ENCODE data around the gene GRM8.
"Not testable (repeated sequence)": the region's sequence is repeated elsewhere in the genome, so short reads cannot be mapped to it uniquely, and the experiment has no call there.

GRM8 gene

DNA sequence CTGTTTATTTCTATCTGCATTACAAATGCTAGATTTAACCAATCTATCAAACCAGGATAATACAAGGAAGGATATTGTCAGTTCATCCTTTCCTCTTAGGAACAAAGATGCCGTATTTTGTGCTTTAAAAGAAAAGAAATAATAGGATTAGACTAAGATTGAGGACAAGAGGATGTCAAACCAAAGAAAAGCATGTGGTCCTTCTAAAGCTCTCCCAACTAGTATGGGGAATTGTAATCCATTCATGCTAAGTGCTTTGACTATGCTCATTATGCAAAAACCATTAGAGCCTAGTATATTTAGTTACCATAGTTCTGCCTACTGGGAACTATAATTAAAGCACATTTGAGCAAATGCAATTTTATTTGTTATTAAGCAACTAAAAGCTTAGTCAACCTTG lies 280.2 kb downstream of the GRM8 start:
- in situ Hi-C loops (cut with MboI; ENCODE audit: low pct_unique_long_range_greater_than_20kb, low sequenced_read_pairs): no loop called here
- no peak for DNase-seq

- no peak for DNase-seq
- in situ Hi-C loops (cut with MboI; ENCODE audit: low pct_unique_long_range_greater_than_20kb, low sequenced_read_pairs): no loop called here
These were observed 293.1 kb downstream of the GRM8 start for GRCh38 chr7:126959649-126960048.

- no peak for DNase-seq
- in situ Hi-C loops (cut with MboI; ENCODE audit: low pct_unique_long_range_greater_than_20kb, low sequenced_read_pairs): no loop called here
These were observed 294.4 kb downstream of the GRM8 start for GRCh38 chr7:126958367-126958766.

GRCh38 chr7:126957443-126957842 lies 295.3 kb downstream of the GRM8 start:
- in situ Hi-C loops (cut with MboI; ENCODE audit: low pct_unique_long_range_greater_than_20kb, low sequenced_read_pairs): no loop called here
- no peak for DNase-seq

DNA sequence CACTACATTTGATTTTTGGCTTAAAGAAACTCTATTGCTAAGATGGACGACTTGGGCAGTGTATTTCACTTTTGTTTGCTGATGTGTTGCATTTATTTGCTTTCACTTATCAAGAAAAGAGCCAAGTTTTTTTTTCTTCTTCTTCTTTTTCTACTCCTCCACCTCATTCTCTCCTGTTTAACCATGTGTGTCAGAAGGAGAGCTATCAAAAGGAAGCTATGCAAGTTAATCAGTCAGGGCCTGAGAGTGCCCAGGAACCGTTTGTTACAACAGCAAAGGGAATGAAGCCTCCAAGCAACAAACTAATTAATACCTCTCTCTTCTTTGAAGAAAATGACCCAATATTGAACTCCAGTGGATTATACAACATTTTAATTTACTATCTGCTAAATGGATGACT lies 299.3 kb downstream of the GRM8 start:
- in situ Hi-C loops (cut with MboI; ENCODE audit: low pct_unique_long_range_greater_than_20kb, low sequenced_read_pairs): no loop called here
- no peak for DNase-seq

GRCh38 chr7:126948664-126949063 lies 304.1 kb downstream of the GRM8 start:
- DNase-seq: no peak
- in situ Hi-C loops (cut with MboI; ENCODE audit: low pct_unique_long_range_greater_than_20kb, low sequenced_read_pairs): no loop called here

DNA sequence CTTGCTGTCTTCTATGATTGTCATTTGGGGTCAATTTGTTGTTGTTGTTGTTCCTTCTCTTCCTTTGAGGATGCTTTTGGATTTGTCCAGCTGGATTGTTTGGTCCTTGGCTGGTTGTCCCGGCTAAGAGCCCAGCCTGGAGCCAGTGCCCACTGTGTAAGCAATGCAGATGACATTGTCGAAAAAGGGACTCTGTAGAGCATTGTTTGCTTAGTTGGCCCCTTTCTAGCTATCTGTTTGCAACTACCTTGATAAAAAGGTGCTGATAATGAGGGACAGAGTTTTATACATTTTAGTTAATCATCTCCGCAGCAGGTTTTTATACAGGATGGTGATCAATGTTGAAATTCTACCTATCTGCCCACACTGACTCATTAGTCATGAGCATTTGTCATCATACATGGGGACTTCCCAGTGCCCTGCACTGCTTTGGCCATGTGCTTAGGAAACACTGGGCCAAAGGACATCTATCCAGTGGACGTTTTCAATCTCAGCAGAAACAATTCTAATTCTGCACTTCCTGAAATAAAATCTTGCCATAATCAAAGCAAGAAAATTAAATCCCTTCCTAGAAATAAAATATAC lies 311.9 kb downstream of the GRM8 start:
- in situ Hi-C loops (cut with MboI; ENCODE audit: low pct_unique_long_range_greater_than_20kb, low sequenced_read_pairs): no loop called here
- no peak for DNase-seq

DNA sequence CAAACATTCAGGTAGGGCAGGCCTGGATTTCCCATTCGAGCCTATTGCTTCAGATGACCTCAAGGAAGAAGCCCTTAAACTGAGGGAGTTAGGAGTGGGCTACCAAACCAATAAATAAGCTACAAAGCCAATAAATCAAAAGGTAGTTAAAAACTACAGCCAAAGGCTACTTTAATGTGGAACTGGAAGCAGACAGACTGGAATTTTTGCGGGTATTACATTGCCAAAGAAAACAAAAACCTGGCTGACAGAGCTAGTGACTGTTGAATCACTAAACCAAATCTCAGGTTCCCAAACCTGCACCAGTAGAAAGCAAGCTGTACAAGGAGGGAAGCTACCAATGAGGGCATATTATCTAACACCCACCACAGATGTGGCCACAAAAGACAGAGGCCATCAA lies 315.6 kb downstream of the GRM8 start:
- in situ Hi-C loops (cut with MboI; ENCODE audit: low pct_unique_long_range_greater_than_20kb, low sequenced_read_pairs): no loop called here

GRCh38 chr7:126931581-126931980 lies 321.2 kb downstream of the GRM8 start:
- no peak for DNase-seq
- in situ Hi-C loops (cut with MboI; ENCODE audit: low pct_unique_long_range_greater_than_20kb, low sequenced_read_pairs): no loop called here

More for the DNA sequence above, 315.6 kb downstream of the GRM8 start:
- DNase-seq: no peak

- in situ Hi-C loops (cut with MboI; ENCODE audit: low pct_unique_long_range_greater_than_20kb, low sequenced_read_pairs): no loop called here
- no peak for DNase-seq
These were observed 322.6 kb downstream of the GRM8 start for GRCh38 chr7:126930166-126930565.

- in situ Hi-C loops (cut with MboI; ENCODE audit: low pct_unique_long_range_greater_than_20kb, low sequenced_read_pairs): no loop called here
- DNase-seq: no peak
These were observed 328.3 kb downstream of the GRM8 start for GRCh38 chr7:126924477-126924876.

GRCh38 chr7:126911627-126912026 lies 341.1 kb downstream of the GRM8 start:
- in situ Hi-C loops (cut with MboI; ENCODE audit: low pct_unique_long_range_greater_than_20kb, low sequenced_read_pairs); DNase-seq: not testable (repeated sequence)

DNA sequence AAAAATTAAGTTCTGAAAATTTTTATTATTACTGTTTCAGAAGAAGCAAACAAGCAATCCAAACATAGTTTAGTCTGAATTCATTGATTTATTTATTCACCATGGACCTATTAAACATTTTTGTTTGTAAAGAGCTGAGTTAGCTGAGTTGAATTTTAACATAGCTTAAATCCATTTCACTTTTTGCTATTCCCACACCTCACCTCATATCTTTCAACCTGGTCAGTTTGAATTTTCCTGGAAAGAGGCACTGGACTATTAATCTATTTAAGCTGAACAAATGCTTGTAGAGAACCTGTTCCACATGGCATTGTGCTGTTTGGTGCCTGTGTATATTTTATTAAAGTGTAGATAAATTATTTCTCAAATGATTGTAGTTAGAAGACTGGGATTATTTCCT lies 344.2 kb downstream of the GRM8 start:
- in situ Hi-C loops (cut with MboI; ENCODE audit: low pct_unique_long_range_greater_than_20kb, low sequenced_read_pairs); DNase-seq: not testable (repeated sequence)

DNA sequence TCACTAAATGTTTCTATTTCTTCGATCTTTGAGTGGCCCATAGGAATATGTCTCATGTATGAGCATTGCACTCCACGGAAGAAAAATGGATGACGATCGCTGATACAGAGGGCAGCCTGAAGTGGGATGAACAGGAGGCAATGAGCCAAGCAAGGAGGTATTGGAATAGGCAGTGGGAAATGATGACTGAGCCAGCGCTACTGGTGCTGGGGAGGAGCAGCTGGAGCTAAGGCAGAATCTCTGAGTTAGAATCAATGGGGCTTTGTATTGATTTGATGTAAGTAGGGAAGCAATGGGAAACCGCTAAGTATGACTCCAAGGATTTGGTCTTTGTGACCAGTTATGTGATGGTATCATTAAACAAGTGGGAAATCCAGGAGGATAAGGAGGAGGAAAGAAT lies 345.1 kb downstream of the GRM8 start:
- DNase-seq; in situ Hi-C loops (cut with MboI; ENCODE audit: low pct_unique_long_range_greater_than_20kb, low sequenced_read_pairs): not testable (repeated sequence)

DNA sequence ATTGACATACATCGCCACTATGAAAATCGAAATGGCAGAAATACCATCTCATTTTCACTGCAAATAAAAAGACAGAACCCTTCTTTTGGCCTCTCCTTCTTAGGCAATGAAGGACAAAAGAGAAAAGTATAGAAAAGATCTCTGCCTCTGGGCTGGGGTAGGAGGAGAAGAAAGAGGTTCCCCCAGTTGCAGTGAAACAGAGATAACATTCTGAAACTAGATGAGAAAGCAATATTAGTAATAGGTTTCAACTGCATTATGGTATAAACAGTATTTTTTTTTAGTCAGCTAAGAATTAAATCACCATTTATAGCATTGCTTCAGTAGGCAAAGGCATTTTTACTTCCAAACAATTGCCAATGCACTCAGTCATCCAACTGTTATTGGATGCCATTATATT lies 347.5 kb downstream of the GRM8 start:
- DNase-seq; in situ Hi-C loops (cut with MboI; ENCODE audit: low pct_unique_long_range_greater_than_20kb, low sequenced_read_pairs): not testable (repeated sequence)

DNA sequence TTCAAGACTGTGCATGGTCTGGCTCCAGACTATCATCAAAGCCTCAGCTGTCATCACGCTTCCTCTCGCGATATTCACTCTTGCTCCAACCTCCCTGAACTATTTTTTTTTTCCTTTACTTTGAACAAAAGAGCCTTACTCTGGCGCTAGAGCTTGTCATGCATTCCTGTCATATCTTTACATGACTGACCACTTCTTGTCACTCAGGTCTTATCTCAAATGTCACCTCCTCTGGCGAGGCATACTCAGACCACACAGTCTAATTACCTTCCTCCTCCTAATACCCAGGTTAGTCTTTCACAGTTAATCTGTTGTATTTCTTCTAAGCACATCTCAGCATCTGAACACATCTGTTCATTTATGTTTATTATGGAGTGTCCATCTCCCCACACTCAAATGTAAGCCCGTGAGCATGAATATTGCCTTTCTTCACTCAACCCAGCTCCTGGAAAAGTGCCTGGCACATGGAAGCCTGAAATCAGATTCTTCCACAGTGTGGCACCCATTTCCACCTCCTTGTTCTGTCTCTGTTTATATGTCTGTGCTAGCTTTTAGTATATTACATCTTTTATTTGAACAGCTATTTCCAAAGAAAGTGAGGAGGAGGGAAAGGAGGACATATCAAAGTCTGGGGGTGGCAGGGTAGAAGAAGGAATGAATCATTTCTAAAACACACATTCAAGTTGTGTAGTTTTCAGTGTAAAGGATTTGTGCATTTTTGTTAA lies 351.5 kb downstream of the GRM8 start:
- DNase-seq; in situ Hi-C loops (cut with MboI; ENCODE audit: low pct_unique_long_range_greater_than_20kb, low sequenced_read_pairs): not testable (repeated sequence)

- DNase-seq; in situ Hi-C loops (cut with MboI; ENCODE audit: low pct_unique_long_range_greater_than_20kb, low sequenced_read_pairs): not testable (repeated sequence)
These were observed 364.8 kb downstream of the GRM8 start for GRCh38 chr7:126887980-126888379.

DNA sequence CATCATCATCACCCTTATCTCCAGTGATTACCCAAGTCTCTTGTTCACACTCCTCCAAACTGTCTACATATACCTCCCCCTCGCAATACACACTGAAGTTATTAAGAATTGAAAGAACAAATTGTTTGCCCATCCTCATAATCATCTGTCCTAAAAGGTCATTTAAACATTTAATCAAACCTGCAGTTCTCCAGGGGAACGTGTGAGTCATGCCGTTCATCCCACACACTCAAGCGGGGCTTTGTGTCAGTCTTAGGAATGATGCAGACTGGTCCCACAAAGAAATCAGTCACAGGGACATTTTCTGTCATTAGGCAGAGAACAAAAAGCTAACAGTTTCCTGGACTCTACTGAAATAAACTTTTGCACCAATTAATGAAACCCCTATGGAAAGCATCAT lies 365.2 kb downstream of the GRM8 start:
- in situ Hi-C loops (cut with MboI; ENCODE audit: low pct_unique_long_range_greater_than_20kb, low sequenced_read_pairs); DNase-seq: not testable (repeated sequence)

GRCh38 chr7:126882730-126883129 lies 370.0 kb downstream of the GRM8 start:
- in situ Hi-C loops (cut with MboI; ENCODE audit: low pct_unique_long_range_greater_than_20kb, low sequenced_read_pairs); DNase-seq: not testable (repeated sequence)

DNA sequence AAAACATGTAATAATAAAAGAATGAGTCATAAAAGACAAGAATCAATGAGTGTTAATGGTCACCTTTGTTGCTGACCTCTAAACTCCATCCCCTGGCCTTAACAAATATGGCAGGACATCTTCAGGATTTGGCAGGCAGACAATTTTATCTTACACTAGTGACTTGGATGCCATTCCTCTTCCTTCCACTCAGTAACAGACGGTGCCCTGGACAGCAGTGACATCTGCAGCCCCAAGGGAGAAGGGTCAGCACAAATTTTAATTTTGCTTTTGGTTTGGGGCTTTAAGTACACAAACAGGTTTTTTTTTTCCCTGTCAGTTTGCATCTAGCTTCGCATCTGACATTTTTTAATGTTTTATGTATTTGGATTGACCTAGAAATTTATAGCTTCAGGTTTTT lies 370.8 kb downstream of the GRM8 start:
- DNase-seq; in situ Hi-C loops (cut with MboI; ENCODE audit: low pct_unique_long_range_greater_than_20kb, low sequenced_read_pairs): not testable (repeated sequence)

DNA sequence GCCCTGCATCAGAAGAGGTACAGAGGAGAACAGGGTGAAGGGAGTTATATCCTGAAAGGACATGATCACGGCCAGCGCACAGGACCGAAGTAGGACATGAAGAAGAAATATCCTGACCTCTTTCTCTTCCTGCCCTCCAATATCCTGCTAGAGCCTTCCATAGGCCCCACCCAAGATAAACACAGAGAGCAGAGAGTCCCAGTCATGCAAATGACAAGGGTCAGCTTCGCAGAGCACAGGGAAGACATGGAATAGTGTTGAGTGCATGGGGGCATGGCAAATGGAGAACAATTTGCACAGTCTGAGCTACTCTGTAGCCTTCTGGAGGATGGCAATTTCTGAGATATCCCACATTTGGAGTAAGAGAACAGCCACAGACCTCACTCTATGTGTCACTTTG lies 371.4 kb downstream of the GRM8 start:
- in situ Hi-C loops (cut with MboI; ENCODE audit: low pct_unique_long_range_greater_than_20kb, low sequenced_read_pairs): no loop called here
- DNase-seq: no peak

Data from KBM-7 (cell line).